B cell (primary cell): ENCODE measurements around the gene DOCK7.

Source experiments
- CTCF ChIP-seq: fragments of 200-600 bp; IDR thresholded peaks from one replicate; pipeline ENCODE4 v1.8.0; 2022; ENCODE audit warnings: antibody characterized with exemption, mild to moderate bottlenecking
- EZH2 ChIP-seq: IDR thresholded peaks from 2 replicates; pipeline ENCODE4 v1.6.1; 2012; ENCODE audit warnings: borderline replicate concordance, low read depth, mild to moderate bottlenecking, moderate library complexity, low read length; ENCODE audit not compliant: insufficient read depth, poor library complexity, severe bottlenecking

- TF ChIP-seq CTCF (no peak), EZH2 (no peak)
Measured at GRCh38 chr1:62585469-62586155, 102.6 kb downstream of the DOCK7 start.
